ENCODE data around the gene AKAP1.

Gene AKAP1

GRCh38 chr17:57135026-57135788, 50.2 kb downstream of the AKAP1 start:
- no peak for DNase-seq

DNA sequence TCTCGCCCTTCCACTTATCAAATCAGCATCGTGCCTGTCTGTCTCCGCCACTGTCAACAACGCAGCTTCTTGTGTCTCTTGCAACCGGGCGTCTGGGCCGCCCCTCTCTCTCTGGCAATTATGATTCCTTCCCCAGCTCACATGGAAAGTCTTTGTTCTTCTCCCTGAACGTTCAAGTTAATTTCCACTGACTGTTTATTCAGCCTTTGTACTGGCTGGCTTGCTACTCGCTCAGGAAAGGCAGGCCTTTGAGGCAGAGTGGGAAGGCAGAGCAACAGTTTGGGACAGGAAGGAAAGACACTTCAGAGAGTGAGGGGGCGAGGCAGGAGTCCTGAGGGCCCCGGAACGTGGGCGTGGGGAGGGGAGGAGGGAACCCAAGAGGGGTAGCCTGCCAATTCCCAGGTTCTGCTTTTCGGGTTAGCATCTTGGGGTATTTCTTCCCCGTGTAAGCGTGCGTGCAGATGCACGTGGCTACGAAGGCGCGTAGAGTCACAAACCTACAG, 50.8 kb downstream of the AKAP1 start:
- DNase-seq = no peak

- DNase-seq = no peak
These were observed 51.3 kb downstream of the AKAP1 start for GRCh38 chr17:57136355-57136754.

GRCh38 chr17:57138030-57138911, 53.2 kb downstream of the AKAP1 start:
- no peak for DNase-seq

DNA sequence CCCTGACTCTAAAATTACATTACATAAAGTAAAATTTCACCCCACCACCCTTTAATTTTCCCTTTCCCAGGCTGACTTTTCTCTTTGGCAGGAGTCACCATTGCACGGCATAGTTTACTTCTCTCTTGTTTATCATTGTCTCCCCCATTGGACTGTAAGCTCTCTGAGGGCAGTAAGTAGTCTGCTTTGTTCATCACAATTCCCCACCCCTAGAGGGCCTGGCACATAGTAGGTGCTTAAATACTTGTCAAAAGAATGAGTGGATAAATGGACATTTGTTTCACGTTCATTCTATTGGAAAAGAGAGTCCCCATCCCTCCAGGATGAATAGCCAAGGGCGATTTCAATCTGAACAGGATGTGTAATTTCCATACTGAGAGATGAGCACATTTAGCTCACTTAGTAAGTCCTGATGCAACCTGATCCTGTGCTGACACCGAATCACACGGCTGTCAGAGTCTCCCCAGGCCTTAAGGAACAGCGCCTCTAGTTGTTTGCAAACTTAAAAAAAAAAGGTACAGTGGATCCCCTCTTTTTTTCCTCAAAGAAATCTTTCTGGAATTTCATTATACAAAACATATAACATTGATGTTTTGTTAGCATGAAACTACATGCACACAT, 54.0 kb downstream of the AKAP1 start:
- no peak for DNase-seq

- DNase-seq = no peak
These were observed 55.3 kb downstream of the AKAP1 start for GRCh38 chr17:57140316-57140715.

DNA sequence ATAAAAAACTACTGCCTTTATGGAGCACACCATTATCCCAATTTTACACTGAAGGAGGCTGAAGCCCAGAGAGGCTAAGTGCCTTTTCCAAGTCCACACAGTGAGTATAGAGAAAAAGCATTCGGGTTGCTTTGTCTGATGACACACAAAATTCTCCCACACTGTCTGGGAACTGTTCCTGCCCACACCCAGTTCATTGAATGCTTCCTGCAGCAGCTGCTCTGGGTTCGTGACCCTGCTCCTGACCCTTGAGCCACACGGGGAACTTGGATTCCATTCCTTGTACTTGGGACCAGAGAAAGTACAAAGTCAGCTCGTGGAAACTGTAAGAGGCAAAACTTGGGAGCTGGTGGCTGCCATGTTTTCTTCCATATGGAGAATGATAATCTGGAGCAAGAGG, 57.9 kb downstream of the AKAP1 start:
- DNase-seq = no peak

DNA sequence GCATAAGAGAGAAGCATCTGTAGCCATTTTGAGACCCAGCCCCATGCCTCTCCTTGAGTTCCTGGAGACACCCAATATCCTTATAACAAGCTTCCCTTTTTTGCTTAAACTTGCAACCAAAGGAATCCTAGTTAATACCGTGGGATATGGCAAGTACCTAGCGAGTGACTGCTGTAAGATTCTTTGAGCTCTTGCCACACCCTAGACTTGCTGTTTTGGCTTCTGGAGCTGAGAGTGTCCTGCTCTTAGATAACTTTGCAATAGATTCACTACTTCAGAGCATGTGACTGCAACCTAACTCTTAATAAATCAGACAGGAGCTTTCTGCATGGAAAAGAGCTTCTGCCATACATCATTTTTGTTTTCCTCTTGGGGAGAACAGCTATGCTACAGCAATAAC, 58.3 kb downstream of the AKAP1 start:
- DNase-seq = no peak

GRCh38 chr17:57143919-57144318, 58.9 kb downstream of the AKAP1 start:
- no peak for DNase-seq

- DNase-seq = no peak
These were observed 59.5 kb downstream of the AKAP1 start for GRCh38 chr17:57144567-57144966.

GRCh38 chr17:57145347-57145746, 60.3 kb downstream of the AKAP1 start:
- no peak for DNase-seq

- DNase-seq = no peak
These were observed 61.2 kb downstream of the AKAP1 start for GRCh38 chr17:57146273-57146672.

- DNase-seq = no peak
These were observed 66.8 kb downstream of the AKAP1 start for GRCh38 chr17:57151798-57152197.

DNA sequence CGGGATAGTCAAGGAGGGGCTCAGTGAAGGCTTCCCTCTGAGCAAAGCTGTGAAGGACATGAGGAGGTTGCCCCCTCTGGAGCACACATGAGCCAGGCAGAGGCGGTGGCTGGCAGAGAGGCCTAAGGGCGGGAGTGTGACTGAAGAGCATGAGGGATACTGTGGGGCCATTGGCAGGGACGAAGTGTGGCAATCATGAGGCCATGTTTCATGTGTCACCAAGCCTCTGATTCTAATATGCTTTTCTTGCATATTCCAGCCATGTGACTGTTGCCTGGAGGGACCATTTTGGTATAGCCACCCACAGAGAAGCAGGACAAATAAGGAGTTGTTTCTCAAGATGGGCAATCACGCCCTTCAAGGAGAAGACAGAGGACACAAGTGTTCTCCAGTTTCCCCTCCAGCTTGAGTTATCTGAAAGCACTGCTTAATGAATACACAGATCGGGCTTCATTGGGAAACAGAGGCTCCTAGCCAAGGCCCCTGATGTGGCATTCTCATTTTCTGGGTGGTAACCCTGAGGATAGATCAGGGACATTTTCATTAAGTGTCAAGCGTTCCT, 68.0 kb downstream of the AKAP1 start:
- no peak for DNase-seq

GRCh38 chr17:57154921-57155320, 69.9 kb downstream of the AKAP1 start:
- no peak for DNase-seq

DNA sequence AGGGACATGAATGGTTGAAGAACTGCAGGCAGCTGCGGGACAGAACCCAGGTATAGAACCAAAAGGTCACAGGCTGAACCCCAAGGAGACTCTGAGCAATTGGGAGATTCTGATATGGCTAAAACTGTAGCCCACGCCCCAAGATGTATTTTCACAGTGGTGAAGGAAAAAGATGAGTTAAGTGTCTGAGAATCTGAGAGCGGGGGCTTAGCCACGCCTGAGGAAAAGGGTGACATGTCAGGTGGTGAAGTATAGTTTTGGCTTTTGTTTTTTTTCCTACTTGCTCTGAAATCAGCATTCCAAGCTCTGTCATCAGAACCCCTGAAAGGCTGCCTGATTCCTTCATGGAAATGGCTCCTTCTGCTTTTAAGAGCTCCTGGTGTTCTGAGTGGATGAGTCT, 73.3 kb downstream of the AKAP1 start:
- no peak for DNase-seq

DNA sequence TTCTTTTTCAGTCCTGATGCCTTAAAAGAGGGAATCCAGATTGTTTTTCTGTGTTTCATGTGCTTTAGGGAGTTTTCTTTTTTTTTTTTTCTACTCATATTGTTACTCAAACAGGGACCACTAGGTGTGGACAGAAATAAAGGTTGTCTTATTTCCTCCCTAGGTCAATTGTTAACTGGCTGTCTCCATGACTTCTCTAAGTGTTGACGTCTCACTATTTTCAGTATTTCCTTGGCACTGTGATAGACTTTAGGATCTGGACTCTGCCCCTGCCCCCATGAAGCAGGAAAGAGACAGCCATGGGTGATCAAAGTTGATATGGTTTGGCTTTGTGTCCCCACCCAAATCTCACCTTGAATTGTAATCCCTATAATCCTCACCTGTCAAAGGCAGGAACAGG, 73.7 kb downstream of the AKAP1 start:
- no peak for DNase-seq

- DNase-seq = no peak
These were observed 75.6 kb downstream of the AKAP1 start for GRCh38 chr17:57160624-57161023.

DNA sequence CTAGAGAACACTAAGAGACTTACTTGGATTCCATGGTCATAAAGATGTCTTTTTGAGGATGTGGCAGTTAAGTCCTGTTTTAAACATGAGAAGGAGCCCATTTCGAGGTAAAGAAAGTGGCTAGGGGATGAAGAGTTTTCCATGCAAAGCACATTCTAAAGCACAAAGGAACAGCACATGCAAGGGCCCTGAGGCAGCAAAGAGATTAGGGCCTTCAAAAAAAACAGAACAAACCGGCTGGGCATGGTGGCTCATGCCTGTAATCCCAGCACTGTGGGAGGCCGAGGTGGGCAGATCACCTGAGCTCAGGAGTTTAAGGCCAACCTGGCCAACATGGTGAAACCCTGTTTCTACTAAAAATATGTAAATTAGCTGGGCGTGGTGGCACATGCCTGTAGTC, 79.8 kb downstream of the AKAP1 start:
- DNase-seq = no peak

DNA sequence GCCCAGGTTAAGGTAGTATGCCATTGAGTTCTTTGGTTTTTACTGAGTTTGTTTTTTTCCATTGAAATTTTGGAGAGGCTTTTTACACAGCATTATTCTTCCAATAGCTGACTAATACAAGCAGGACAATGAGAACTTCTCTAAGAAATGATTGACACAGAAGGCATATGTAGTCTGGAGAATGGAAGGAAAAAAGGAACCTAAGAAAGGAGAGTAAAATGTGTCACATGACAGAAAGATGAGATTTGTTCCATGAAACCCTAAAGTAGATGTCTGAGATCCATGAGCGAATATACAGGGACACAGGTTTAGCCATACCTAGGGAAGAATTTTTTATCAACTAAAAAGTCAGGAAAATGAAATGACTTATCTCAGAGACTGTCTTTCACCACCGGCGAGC, 80.7 kb downstream of the AKAP1 start:
- no peak for DNase-seq

DNA sequence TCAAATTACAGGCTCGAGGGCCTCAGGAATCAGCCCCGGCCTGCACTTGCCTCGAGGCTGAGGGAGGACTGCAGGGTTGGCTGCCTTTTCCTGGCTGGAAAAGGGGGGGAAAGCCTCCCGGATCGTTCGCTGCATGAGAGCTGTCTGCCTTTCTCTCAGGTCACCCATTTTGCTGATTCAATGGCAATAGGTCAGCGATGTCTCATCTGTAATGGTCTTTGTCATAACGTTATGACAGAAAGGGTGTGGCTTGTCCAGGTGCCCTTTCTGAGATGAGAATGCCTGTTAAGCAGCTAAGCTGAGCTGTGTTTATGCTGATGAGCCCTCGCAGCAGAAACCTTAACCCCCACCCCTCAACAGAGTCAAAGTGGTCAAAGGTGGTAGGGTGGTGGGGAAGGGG, 81.8 kb downstream of the AKAP1 start:
- DNase-seq = no peak

GRCh38 chr17:57168695-57169094, 83.6 kb downstream of the AKAP1 start:
- DNase-seq = no peak

DNA sequence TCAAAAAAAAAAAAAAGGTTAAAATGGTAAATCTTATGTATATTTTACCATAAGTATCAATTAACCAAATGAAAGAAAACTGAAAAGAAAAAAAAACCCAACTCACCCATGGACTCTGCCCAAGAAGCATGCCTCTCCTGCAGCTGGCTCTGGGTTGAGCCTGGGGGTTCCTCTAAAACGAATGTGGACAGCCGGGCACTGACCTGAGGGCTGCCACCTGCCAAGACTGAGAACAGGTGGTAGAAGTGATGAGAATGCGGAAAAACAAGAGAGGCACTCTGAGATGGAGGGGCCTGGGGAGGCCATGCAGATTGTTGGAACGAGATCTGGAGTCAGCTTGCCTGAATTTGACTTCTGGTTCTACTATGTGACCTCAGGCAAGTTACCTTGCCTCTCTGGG, 85.8 kb downstream of the AKAP1 start:
- no peak for DNase-seq
